K562 (cell line): Measurements from ENCODE around the gene FMN1. TPM values are rescaled to one million over a fixed set of nuclear protein-coding genes. Genes with fewer than 3 reads are reported as not detected.

Source experiments
- ATAC-seq: fragments of 200-7000 bp; cut with Tn5 transposase; 3 replicates; pipeline ENCODE4 v1.9.1; 2020; ENCODE audit warnings: moderate library complexity
- BruUV-seq: library from RNA; stranded (reverse); fragments of 400-500 nt; replicated peaks from 2 replicates; lab custom pipeline; 2021; lab: Mats Ljungman, UMichigan
- CTCF ChIA-PET: fragments of 300-600 bp; formaldehyde crosslinking; extraction: SDS; loops from one replicate; lab custom pipeline; 2021; ENCODE audit warnings: low intra/inter-chr PET ratio; lab: Yijun Ruan, JAX
- POLR2A ChIA-PET: fragments of 300-600, 350-650 bp; sonication (Branson Sonifier 250); formaldehyde crosslinking; extraction: SDS; loops from one replicate; lab custom pipeline; 2021; ENCODE audit warnings: antibody characterized with exemption, inconsistent platforms; lab: Yijun Ruan, JAX
- DNase-seq, 4 experiments: peaks; one replicate each; pipeline versions ENCODE4 v3.0.0 to v3.0.0-alpha.2; 2011 to 2018; ENCODE audit warnings: low spot score in 3 of 4, mixed read lengths in 3 of 4; ENCODE audit errors: extremely low read depth in 1 of 4
- FAIRE-seq: peaks from 2 replicates; lab custom pipeline; 2011; peaks lifted over from hg19 to GRCh38; lab: Jason Lieb, UNC
- H2AFZ ChIP-seq: 2 replicates; pipeline ENCODE4 v1.6.0; 2011; ENCODE audit warnings: low read depth, low read length, control low read depth, inconsistent platforms
- H3K27ac ChIP-seq: fragments of 200-600 bp; 3 replicates; pipeline ENCODE4 v1.8.0; 2011; ENCODE audit warnings: low read depth, mild to moderate bottlenecking, control low read depth, inconsistent platforms, low read length, moderate library complexity, mixed read lengths; ENCODE audit errors: extremely low read depth
- H3K27me3 ChIP-seq, 2 experiments: fragments of 300-600 bp in 1 of 2; 2 replicates in 1 of 2; 3 replicates in 1 of 2; pipeline versions ENCODE4 v1.6.0 to v1.8.0; 2011; ENCODE audit warnings: inconsistent platforms in 2 of 2, low read length in 2 of 2, mild to moderate bottlenecking in 1 of 2, mixed read lengths in 1 of 2, moderate library complexity in 1 of 2; ENCODE audit not compliant: control insufficient read depth in 2 of 2, insufficient read depth in 2 of 2
- H3K36me3 ChIP-seq: fragments of 300-600 bp; 3 replicates; pipeline ENCODE4 v1.8.0; 2011; ENCODE audit warnings: mild to moderate bottlenecking, low read length, inconsistent platforms; ENCODE audit not compliant: control insufficient read depth, insufficient read depth
- H3K4me1 ChIP-seq, 2 experiments: fragments of 200-600 bp in 1 of 2; replicated peaks in 1 of 2; 2 replicates in 1 of 2; 3 replicates in 1 of 2; pipeline versions ENCODE4 v1.5.1 to v1.8.0; 2011; ENCODE audit warnings: inconsistent platforms in 2 of 2, low read length in 2 of 2, mild to moderate bottlenecking in 1 of 2, mixed read lengths in 1 of 2, moderate library complexity in 1 of 2; ENCODE audit not compliant: control insufficient read depth in 2 of 2, insufficient read depth in 2 of 2
- H3K4me2 ChIP-seq: 2 replicates; pipeline ENCODE4 v1.6.1; 2011; ENCODE audit warnings: low read length, control low read depth, inconsistent platforms, mixed read lengths; ENCODE audit not compliant: insufficient read depth
- H3K4me3 ChIP-seq: fragments of 200-600 bp; sonication (generic), shearing (Covaris generic); 2 replicates; pipeline ENCODE4 v1.5.1; 2016; ENCODE audit warnings: control low read depth, inconsistent platforms
- H3K79me2 ChIP-seq: fragments of 200-600 bp; 3 replicates; pipeline ENCODE4 v1.8.0; 2011; ENCODE audit warnings: low read length, inconsistent platforms; ENCODE audit not compliant: control insufficient read depth, insufficient read depth
- H3K9ac ChIP-seq, 2 experiments: 2 replicates each; pipeline versions ENCODE4 v1.6.0 to v1.6.1; 2011; ENCODE audit warnings: low read depth in 2 of 2, low read length in 2 of 2, control low read depth in 1 of 2, inconsistent platforms in 1 of 2, mild to moderate bottlenecking in 1 of 2, mixed read lengths in 1 of 2; ENCODE audit not compliant: insufficient read depth in 1 of 2
- H3K9me1 ChIP-seq: one replicate; pipeline ENCODE4 v1.6.0; 2011; ENCODE audit warnings: inconsistent platforms, mild to moderate bottlenecking, low read length, moderate library complexity; ENCODE audit not compliant: control insufficient read depth, insufficient read depth
- H3K9me3 ChIP-seq: replicated peaks from 2 replicates; pipeline ENCODE4 v1.5.1; 2011; ENCODE audit warnings: low read depth, low read length, inconsistent platforms; ENCODE audit not compliant: control insufficient read depth, insufficient read depth
- H4K20me1 ChIP-seq: replicated peaks from 2 replicates; pipeline ENCODE4 v1.6.1; 2011; ENCODE audit warnings: low read length, inconsistent platforms, mixed read lengths; ENCODE audit not compliant: control insufficient read depth, insufficient read depth
- FOXM1 ChIP-seq, 2 experiments: fragments of 450-650 bp in 1 of 2; sonication (generic) in 1 of 2; formaldehyde crosslinking in 1 of 2; IDR thresholded peaks; 2 replicates each; pipeline versions ENCODE4 v1.6.1 to v1.9.0; 2017 to 2022; ENCODE audit warnings: low read depth in 2 of 2, mild to moderate bottlenecking in 2 of 2, missing genetic modification reagents in 1 of 2, moderate library complexity in 1 of 2
- ILF3 ChIP-seq: fragments of 450-650 bp; IDR thresholded peaks from 2 replicates; pipeline ENCODE4 v1.6.1; 2018; ENCODE audit warnings: antibody characterized with exemption, mild to moderate bottlenecking, moderate library complexity, borderline replicate concordance
- KDM1A ChIP-seq, 2 experiments: fragments of 450-650 bp; IDR thresholded peaks; 2 replicates each; pipeline ENCODE4 v1.6.1; 2016; ENCODE audit warnings: mild to moderate bottlenecking in 2 of 2
- KDM2B ChIP-seq: fragments of 250-450 bp; sonication (Bioruptor Pico); IDR thresholded peaks from 2 replicates; pipeline ENCODE4 v1.8.0; 2021; ENCODE audit warnings: mild to moderate bottlenecking, moderate library complexity
- NR3C1 ChIP-seq: sonication (generic); formaldehyde crosslinking; IDR thresholded peaks from 2 replicates; pipeline ENCODE4 v1.8.1; 2022; ENCODE audit warnings: missing genetic modification reagents
- PRPF4 ChIP-seq: fragments of 200-400 bp; formaldehyde crosslinking; IDR thresholded peaks from one replicate; pipeline ENCODE4 v1.6.1; 2017; ENCODE audit warnings: low read length, low read depth, mild to moderate bottlenecking; ENCODE audit not compliant: insufficient read depth, poor library complexity, severe bottlenecking
- RBM22 ChIP-seq: fragments of 200-400 bp; formaldehyde crosslinking; IDR thresholded peaks from 2 replicates; pipeline ENCODE4 v1.6.1; 2018; ENCODE audit warnings: low read length, low read depth; ENCODE audit not compliant: poor library complexity, severe bottlenecking
- RBM25 ChIP-seq: fragments of 200-400 bp; formaldehyde crosslinking; IDR thresholded peaks from 2 replicates; pipeline ENCODE4 v1.6.1; 2018; ENCODE audit warnings: low read length, low read depth, moderate library complexity; ENCODE audit not compliant: severe bottlenecking
- SMARCA5 ChIP-seq: fragments of 450-650 bp; IDR thresholded peaks from 2 replicates; pipeline ENCODE4 v1.6.1; 2016
- ZNF197 ChIP-seq: fragments of 200-800 bp; sonication (Bioruptor generic); IDR thresholded peaks from 2 replicates; pipeline ENCODE4 v1.6.1; 2016; ENCODE audit warnings: low read depth, missing genetic modification characterization, missing compliant biosample characterization
- ZNF79 ChIP-seq: fragments of 250-450 bp; sonication (Bioruptor Pico); IDR thresholded peaks from 2 replicates; pipeline ENCODE4 v1.4.0; 2020; ENCODE audit warnings: low read depth, mild to moderate bottlenecking, moderate library complexity
- in situ Hi-C: fragments of 300-500 bp; cut with MboI; formaldehyde crosslinking; loops from 4 replicates; pipeline ENCODE4 v1.15.0; 2018; ENCODE audit warnings: inconsistent platforms, mixed read lengths
- intact Hi-C: fragments of 100-400 bp; cut with micrococcal nuclease; formaldehyde crosslinking; loops from 2 replicates; pipeline ENCODE4 v1.14.2; 2022
- polyA plus RNA-seq, 8 experiments: library from polyadenylated mRNA; depleted of rRNA in 4 of 8; stranded (reverse) in 5 of 8; unstranded in 3 of 8; fragments of >200 nt; fragmentation: Nextera tagmentation in 2 of 8; fragmentation: Illumina TruSeq in 1 of 8; extraction: Ambion mirVana in 2 of 8; extraction: Trizol in 1 of 8; gene quantifications; 2 replicates each; pipeline versions ENCODE4 v1.2.1 to v1.2.3, GENCODE V29; 2011 to 2014; ENCODE audit warnings: inconsistent platforms in 1 of 8, missing spikeins in 1 of 8
- total RNA-seq, 7 experiments: library from RNA; depleted of rRNA in 6 of 7; stranded (reverse); fragments of >200 nt in 6 of 7; fragmentation: Illumina TruSeq in 2 of 7; extraction: Trizol in 2 of 7; gene quantifications; 2 replicates each; pipeline versions ENCODE4 v1.2.1 to v1.2.3, GENCODE V29; 2011 to 2021; ENCODE audit warnings: low replicate concordance in 1 of 7
- TF ChIP-seq, protein P1 (sequence below): fragments of 250-450 bp; sonication (Bioruptor Pico); IDR thresholded peaks from 2 replicates; pipeline ENCODE4 v1.5.0; 2022; ENCODE audit warnings: mild to moderate bottlenecking

Gene FMN1
- total and polyA plus RNA-seq, 9 of the 15 experiments (the other 6 are each of a cell fraction or from before 2014, with no cell fraction given) = 0.03 to 0.07 (median 0.04) TPM; not detected in 6

- no TSS peak for BruUV-seq
- Histone ChIP-seq H3K36me3 (no peaks in the 10 kb centered on the region), H4K20me1 (no peaks in the 10 kb centered on the region), H2AFZ (no peak overlapping the region), H3K4me3 (no peak overlapping the region), H3K4me2 (no peak overlapping the region), H3K9me3 (no peaks in the 10 kb centered on the region), H3K9ac (no peak overlapping the region), H3K4me1 (no peaks in the 10 kb centered on the region), H3K9me1 (no peaks in the 10 kb centered on the region), H3K27me3 (no peaks in the 10 kb centered on the region; a peak in 2 of 5 replicates), H3K79me2 (no peaks in the 10 kb centered on the region), H3K27ac (no peak overlapping the region)
- intact Hi-C loops = no loop called here
- in situ Hi-C loops = no loop called here
- DNase-seq = no peak
- no peak for ATAC-seq
- TF ChIP-seq RBM25 (no peak), FOXM1 (IDR thresholded peaks at IDR 0.05; ENCODE audit: low read depth) (no peak), FOXM1 (CRISPR knock-in tag; IDR thresholded peaks at IDR 0.05; ENCODE audit: low read depth) (no peak), RBM22 (no peak), NR3C1 (CRISPR knock-in tag) (no peak), SMARCA5 (no peak), ILF3 (no peak), ZNF79 (CRISPR knock-in tag) (no peak), KDM2B (CRISPR knock-in tag) (no peak), ZNF197 (CRISPR knock-in tag) (no peak), KDM1A (IDR thresholded peaks at IDR 0.05) (no peak), PRPF4 (no peak)
- TF ChIP-seq, protein P1, sequence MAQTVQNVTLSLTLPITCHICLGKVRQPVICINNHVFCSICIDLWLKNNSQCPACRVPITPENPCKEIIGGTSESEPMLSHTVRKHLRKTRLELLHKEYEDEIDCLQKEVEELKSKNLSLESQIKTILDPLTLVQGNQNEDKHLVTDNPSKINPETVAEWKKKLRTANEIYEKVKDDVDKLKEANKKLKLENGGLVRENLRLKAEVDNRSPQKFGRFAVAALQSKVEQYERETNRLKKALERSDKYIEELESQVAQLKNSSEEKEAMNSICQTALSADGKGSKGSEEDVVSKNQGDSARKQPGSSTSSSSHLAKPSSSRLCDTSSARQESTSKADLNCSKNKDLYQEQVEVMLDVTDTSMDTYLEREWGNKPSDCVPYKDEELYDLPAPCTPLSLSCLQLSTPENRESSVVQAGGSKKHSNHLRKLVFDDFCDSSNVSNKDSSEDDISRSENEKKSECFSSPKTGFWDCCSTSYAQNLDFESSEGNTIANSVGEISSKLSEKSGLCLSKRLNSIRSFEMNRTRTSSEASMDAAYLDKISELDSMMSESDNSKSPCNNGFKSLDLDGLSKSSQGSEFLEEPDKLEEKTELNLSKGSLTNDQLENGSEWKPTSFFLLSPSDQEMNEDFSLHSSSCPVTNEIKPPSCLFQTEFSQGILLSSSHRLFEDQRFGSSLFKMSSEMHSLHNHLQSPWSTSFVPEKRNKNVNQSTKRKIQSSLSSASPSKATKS = no peak
- POLR2A ChIA-PET = interaction anchor here (0.7 kb wide), 1 partner anchor 48 kb away, joined by 4 read pairs; no protein-coding TSS in a partner anchor
- no peak for FAIRE-seq
- CTCF ChIA-PET = no interaction called here
These were observed 192.6 kb downstream of the FMN1 start for GRCh38 chr15:33001926-33002325.
